ENCODE measurements around the gene ALK.

The ALK gene

GRCh38 chr2:29157131-29157530 is 764.3 kb downstream of the ALK start:
- Histone ChIP-seq H3K9me3 (ENCODE audit: control insufficient read depth, insufficient read depth, low read depth, low read length) (no peaks in the 10 kb centered on the region), H3K4me3 (ENCODE audit: low read depth, low read length) (no peak overlapping the region), H3K36me3 (ENCODE audit: control insufficient read depth in 2 of 2, insufficient read depth in 1 of 2, low read length in 2 of 2) (peaks cover 4 to 65% of the 10 kb centered on the region in 2 experiments; a peak in 2 of 3 replicates), H3K27ac (ENCODE audit: extremely low read depth, low read depth, low read length) (no peak overlapping the region), H3K4me1 (ENCODE audit: control insufficient read depth, insufficient read depth, low read length) (no peaks in the 10 kb centered on the region)
- POLR2A ChIA-PET: no interaction called here
- CTCF ChIA-PET: no interaction called here
- TF ChIP-seq ZNF132 (tag by site-specific recombination; IDR thresholded peaks at IDR 0.05; ENCODE audit: borderline replicate concordance) (no peak), SCRT1 (tag by site-specific recombination; IDR thresholded peaks at IDR 0.05; ENCODE audit: borderline replicate concordance) (no peak), INSM2 (tag by site-specific recombination; IDR thresholded peaks at IDR 0.05) (no peak)

GRCh38 chr2:29155578-29155977 is 765.8 kb downstream of the ALK start:
- H3K4me3 ChIP-seq (ENCODE audit: low read depth, low read length): no peak overlapping the region
- H3K4me1 ChIP-seq (ENCODE audit: control insufficient read depth, insufficient read depth, low read length): no peaks in the 10 kb centered on the region
- TF ChIP-seq ZBTB7A (tag by site-specific recombination; IDR thresholded peaks at IDR 0.05; ENCODE audit: low read depth) (no peak), ZNF791 (tag by site-specific recombination; IDR thresholded peaks at IDR 0.05) (no peak), ZBTB20 (tag by site-specific recombination; IDR thresholded peaks at IDR 0.05) (no peak), ZSCAN18 (tag by site-specific recombination; IDR thresholded peaks at IDR 0.05) (no peak)
- ChIA-PET POLR2A (no interaction called here), CTCF (no interaction called here)
- H3K36me3 ChIP-seq (ENCODE audit: control insufficient read depth in 2 of 2, insufficient read depth in 1 of 2, low read length in 2 of 2): peaks cover 7 to 61% of the 10 kb centered on the region in 2 experiments; a peak in 2 of 3 replicates
- H3K27ac ChIP-seq (ENCODE audit: extremely low read depth, low read depth, low read length): no peak overlapping the region
- no peaks in the 10 kb centered on the region for H3K9me3 ChIP-seq (ENCODE audit: control insufficient read depth, insufficient read depth, low read depth, low read length)

- Histone ChIP-seq H3K9me3 (ENCODE audit: control insufficient read depth, insufficient read depth, low read depth, low read length) (no peaks in the 10 kb centered on the region), H3K4me1 (ENCODE audit: control insufficient read depth, insufficient read depth, low read length) (no peaks in the 10 kb centered on the region), H3K36me3 (ENCODE audit: control insufficient read depth in 2 of 2, insufficient read depth in 1 of 2, low read length in 2 of 2) (peaks cover 7 to 52% of the 10 kb centered on the region in 2 experiments; a peak in 2 of 3 replicates), H3K27ac (ENCODE audit: extremely low read depth, low read depth, low read length) (no peak overlapping the region), H3K4me3 (ENCODE audit: low read depth, low read length) (no peak overlapping the region)
- no peak for TF ChIP-seq ZNF843 (tag by site-specific recombination; IDR thresholded peaks at IDR 0.05)
- TF ChIP-seq ZNF223 (tag by site-specific recombination; IDR thresholded peaks at IDR 0.05): no peak
- TF ChIP-seq HOXD13 (CRISPR knock-in tag; IDR thresholded peaks at IDR 0.05; ENCODE audit: borderline replicate concordance): no peak
- no peak for TF ChIP-seq TCF7L2 (IDR thresholded peaks at IDR 0.05; ENCODE audit: borderline replicate concordance, low read depth, low read length)
- TF ChIP-seq ZNF529 (tag by site-specific recombination; IDR thresholded peaks at IDR 0.05; ENCODE audit: insufficient replicate concordance): no peak
- ChIA-PET POLR2A (no interaction called here), CTCF (interaction anchor here (0.5 kb wide), 1 partner anchor 153 kb away, joined by 3 read pairs; no protein-coding TSS in a partner anchor)
Observed at GRCh38 chr2:29154610-29155009, 766.8 kb downstream of the ALK start.

- no peaks in the 10 kb centered on the region for H3K4me1 ChIP-seq (ENCODE audit: control insufficient read depth, insufficient read depth, low read length)
- H3K36me3 ChIP-seq (ENCODE audit: control insufficient read depth in 2 of 2, insufficient read depth in 1 of 2, low read length in 2 of 2): peaks cover 15 to 40% of the 10 kb centered on the region in 2 experiments
- CTCF ChIA-PET: interaction anchor here (0.5 to 0.7 kb wide), 3 partner anchors 14 to 161 kb away, joined by 3 to 5 read pairs (median 4); no protein-coding TSS in a partner anchor
- no peaks in the 10 kb centered on the region for H3K9me3 ChIP-seq (ENCODE audit: control insufficient read depth, insufficient read depth, low read depth, low read length)
- H3K4me3 ChIP-seq (ENCODE audit: low read depth, low read length): no peak overlapping the region
- POLR2A ChIA-PET: no interaction called here
- no peak overlapping the region for H3K27ac ChIP-seq (ENCODE audit: extremely low read depth, low read depth, low read length)
- TF ChIP-seq IKZF3 (tag by site-specific recombination; IDR thresholded peaks at IDR 0.05) (no peak), ZNF335 (tag by site-specific recombination; conservative IDR thresholded peaks at IDR 0.05) (no peak), OSR2 (tag by site-specific recombination; IDR thresholded peaks at IDR 0.05) (no peak), ZNF223 (tag by site-specific recombination; IDR thresholded peaks at IDR 0.05) (no peak), ZBTB17 (tag by site-specific recombination; IDR thresholded peaks at IDR 0.05) (no peak), ZXDB (tag by site-specific recombination; IDR thresholded peaks at IDR 0.05) (no peak), ZNF121 (tag by site-specific recombination; IDR thresholded peaks at IDR 0.05) (no peak), ZNF211 (tag by site-specific recombination; IDR thresholded peaks at IDR 0.05; ENCODE audit: low read depth) (no peak), ZNF488 (tag by site-specific recombination; IDR thresholded peaks at IDR 0.05) (no peak), RBAK (tag by site-specific recombination; IDR thresholded peaks at IDR 0.05) (no peak), ZFP3 (tag by site-specific recombination; IDR thresholded peaks at IDR 0.05; ENCODE audit: low read depth) (no peak), ZEB2 (tag by site-specific recombination; IDR thresholded peaks at IDR 0.05) (no peak), ZNF654 (tag by site-specific recombination; IDR thresholded peaks at IDR 0.05; ENCODE audit: low read depth) (no peak), ZNF423 (tag by site-specific recombination; IDR thresholded peaks at IDR 0.05) (no peak), ZNF530 (tag by site-specific recombination; IDR thresholded peaks at IDR 0.05; ENCODE audit: low read depth) (no peak), YY2 (tag by site-specific recombination; IDR thresholded peaks at IDR 0.05) (no peak)
Observed at GRCh38 chr2:29147963-29148362, 773.4 kb downstream of the ALK start.

Measured in HEK293 (cell line).